K562 (cell line): ENCODE data around the gene FAM124A. TPM values are rescaled to one million over a fixed set of nuclear protein-coding genes. Genes with fewer than 3 reads are reported as not detected.

Experiments
- ATAC-seq: fragments of 200-7000 bp; cut with Tn5 transposase; 3 replicates; pipeline ENCODE4 v1.9.1; 2020; ENCODE audit warnings: moderate library complexity
- BruUV-seq: library from RNA; stranded (reverse); fragments of 400-500 nt; replicated peaks from 2 replicates; lab custom pipeline; 2021; lab: Mats Ljungman, UMichigan
- CTCF ChIA-PET: fragments of 300-600 bp; formaldehyde crosslinking; extraction: SDS; loops from one replicate; lab custom pipeline; 2021; ENCODE audit warnings: low intra/inter-chr PET ratio; lab: Yijun Ruan, JAX
- POLR2A ChIA-PET: fragments of 300-600, 350-650 bp; sonication (Branson Sonifier 250); formaldehyde crosslinking; extraction: SDS; loops from one replicate; lab custom pipeline; 2021; ENCODE audit warnings: antibody characterized with exemption, inconsistent platforms; lab: Yijun Ruan, JAX
- DNase-seq, 4 experiments: peaks; one replicate each; pipeline versions ENCODE4 v3.0.0 to v3.0.0-alpha.2; 2011 to 2018; ENCODE audit warnings: low spot score in 3 of 4, mixed read lengths in 3 of 4; ENCODE audit errors: extremely low read depth in 1 of 4
- FAIRE-seq: peaks from 2 replicates; lab custom pipeline; 2011; peaks lifted over from hg19 to GRCh38; lab: Jason Lieb, UNC
- H2AFZ ChIP-seq: 2 replicates; pipeline ENCODE4 v1.6.0; 2011; ENCODE audit warnings: low read depth, low read length, control low read depth, inconsistent platforms
- H3K27ac ChIP-seq: fragments of 200-600 bp; 3 replicates; pipeline ENCODE4 v1.8.0; 2011; ENCODE audit warnings: low read depth, mild to moderate bottlenecking, control low read depth, inconsistent platforms, low read length, moderate library complexity, mixed read lengths; ENCODE audit errors: extremely low read depth
- H3K27me3 ChIP-seq, 2 experiments: fragments of 300-600 bp in 1 of 2; 2 replicates in 1 of 2; 3 replicates in 1 of 2; pipeline versions ENCODE4 v1.6.0 to v1.8.0; 2011; ENCODE audit warnings: inconsistent platforms in 2 of 2, low read length in 2 of 2, mild to moderate bottlenecking in 1 of 2, mixed read lengths in 1 of 2, moderate library complexity in 1 of 2; ENCODE audit not compliant: control insufficient read depth in 2 of 2, insufficient read depth in 2 of 2
- H3K36me3 ChIP-seq: fragments of 300-600 bp; 3 replicates; pipeline ENCODE4 v1.8.0; 2011; ENCODE audit warnings: mild to moderate bottlenecking, low read length, inconsistent platforms; ENCODE audit not compliant: control insufficient read depth, insufficient read depth
- H3K4me1 ChIP-seq, 2 experiments: fragments of 200-600 bp in 1 of 2; replicated peaks in 1 of 2; 2 replicates in 1 of 2; 3 replicates in 1 of 2; pipeline versions ENCODE4 v1.5.1 to v1.8.0; 2011; ENCODE audit warnings: inconsistent platforms in 2 of 2, low read length in 2 of 2, mild to moderate bottlenecking in 1 of 2, mixed read lengths in 1 of 2, moderate library complexity in 1 of 2; ENCODE audit not compliant: control insufficient read depth in 2 of 2, insufficient read depth in 2 of 2
- H3K4me2 ChIP-seq: 2 replicates; pipeline ENCODE4 v1.6.1; 2011; ENCODE audit warnings: low read length, control low read depth, inconsistent platforms, mixed read lengths; ENCODE audit not compliant: insufficient read depth
- H3K4me3 ChIP-seq: fragments of 200-600 bp; sonication (generic), shearing (Covaris generic); 2 replicates; pipeline ENCODE4 v1.5.1; 2016; ENCODE audit warnings: control low read depth, inconsistent platforms
- H3K79me2 ChIP-seq: fragments of 200-600 bp; 3 replicates; pipeline ENCODE4 v1.8.0; 2011; ENCODE audit warnings: low read length, inconsistent platforms; ENCODE audit not compliant: control insufficient read depth, insufficient read depth
- H3K9ac ChIP-seq, 2 experiments: 2 replicates each; pipeline versions ENCODE4 v1.6.0 to v1.6.1; 2011; ENCODE audit warnings: low read depth in 2 of 2, low read length in 2 of 2, control low read depth in 1 of 2, inconsistent platforms in 1 of 2, mild to moderate bottlenecking in 1 of 2, mixed read lengths in 1 of 2; ENCODE audit not compliant: insufficient read depth in 1 of 2
- H3K9me1 ChIP-seq: one replicate; pipeline ENCODE4 v1.6.0; 2011; ENCODE audit warnings: inconsistent platforms, mild to moderate bottlenecking, low read length, moderate library complexity; ENCODE audit not compliant: control insufficient read depth, insufficient read depth
- H3K9me3 ChIP-seq: replicated peaks from 2 replicates; pipeline ENCODE4 v1.5.1; 2011; ENCODE audit warnings: low read depth, low read length, inconsistent platforms; ENCODE audit not compliant: control insufficient read depth, insufficient read depth
- H4K20me1 ChIP-seq: replicated peaks from 2 replicates; pipeline ENCODE4 v1.6.1; 2011; ENCODE audit warnings: low read length, inconsistent platforms, mixed read lengths; ENCODE audit not compliant: control insufficient read depth, insufficient read depth
- FOS ChIP-seq: IDR thresholded peaks from 3 replicates; pipeline ENCODE4 v1.6.1; 2011; ENCODE audit not compliant: insufficient read length; ENCODE audit errors: extremely low read depth
- HDAC6 ChIP-seq: IDR thresholded peaks from 2 replicates; pipeline ENCODE4 v1.6.1; 2012; ENCODE audit warnings: low read depth, mild to moderate bottlenecking, control low read depth, inconsistent platforms, low read length, moderate library complexity
- NCOA6 ChIP-seq: fragments of 450-650 bp; IDR thresholded peaks from 2 replicates; pipeline ENCODE4 v1.6.1; 2017; ENCODE audit warnings: mild to moderate bottlenecking
- NRF1 ChIP-seq, 2 experiments: fragments of 450-650 bp; IDR thresholded peaks in 1 of 2; conservative IDR thresholded peaks in 1 of 2; 2 replicates each; pipeline ENCODE4 v1.6.1; 2014; ENCODE audit warnings: mild to moderate bottlenecking in 2 of 2
- RAD21 ChIP-seq, 2 experiments: fragments of 250-450 bp in 1 of 2; fragments of 450-650 bp in 1 of 2; sonication (Bioruptor Pico) in 1 of 2; formaldehyde crosslinking in 1 of 2; IDR thresholded peaks in 1 of 2; conservative IDR thresholded peaks in 1 of 2; 2 replicates each; pipeline versions ENCODE4 v1.4.0 to v1.8.0; 2020 to 2022; ENCODE audit warnings: mild to moderate bottlenecking in 2 of 2, moderate library complexity in 1 of 2
- TCFL5 ChIP-seq: fragments of 250-450 bp; sonication (Bioruptor Pico); conservative IDR thresholded peaks from 2 replicates; pipeline ENCODE4 v1.6.1; 2021; ENCODE audit warnings: mild to moderate bottlenecking, moderate library complexity, matching md5 sums
- YY1 ChIP-seq, 3 experiments: IDR thresholded peaks; 2 replicates each; pipeline ENCODE4 v1.6.1; 2011; ENCODE audit warnings: low read length in 2 of 3, mild to moderate bottlenecking in 2 of 3, moderate library complexity in 2 of 3, borderline replicate concordance in 1 of 3, control low read depth in 1 of 3, low read depth in 1 of 3; ENCODE audit not compliant: insufficient read depth in 3 of 3, insufficient replicate concordance in 2 of 3, control insufficient read depth in 1 of 3, insufficient read length in 1 of 3; ENCODE audit errors: extremely low read depth in 1 of 3
- ZNF75A ChIP-seq: fragments of 450-650 bp; formaldehyde crosslinking; IDR thresholded peaks from 2 replicates; pipeline ENCODE4 v1.4.0; 2020; ENCODE audit warnings: mild to moderate bottlenecking
- ZNF766 ChIP-seq: fragments of 200-800 bp; sonication (Bioruptor generic); conservative IDR thresholded peaks from 2 replicates; pipeline ENCODE4 v1.6.1; 2016; ENCODE audit warnings: missing genetic modification characterization, missing compliant biosample characterization
- WGBS: fragments of 100-300 bp; shearing (Covaris generic); methylation state at CpG from one replicate; pipeline ENCODE4 v1.1.6; 2016; ENCODE audit warnings: low coverage, mixed read lengths; ENCODE audit not compliant: insufficient coverage; ENCODE audit errors: missing lambda C conversion rate; 5-methylcytosine and 5-hydroxymethylcytosine counted together
- in situ Hi-C: fragments of 300-500 bp; cut with MboI; formaldehyde crosslinking; loops from 4 replicates; pipeline ENCODE4 v1.15.0; 2018; ENCODE audit warnings: inconsistent platforms, mixed read lengths
- intact Hi-C: fragments of 100-400 bp; cut with micrococcal nuclease; formaldehyde crosslinking; loops from 2 replicates; pipeline ENCODE4 v1.14.2; 2022
- polyA plus RNA-seq, 8 experiments: library from polyadenylated mRNA; depleted of rRNA in 4 of 8; stranded (reverse) in 5 of 8; unstranded in 3 of 8; fragments of >200 nt; fragmentation: Nextera tagmentation in 2 of 8; fragmentation: Illumina TruSeq in 1 of 8; extraction: Ambion mirVana in 2 of 8; extraction: Trizol in 1 of 8; gene quantifications; 2 replicates each; pipeline versions ENCODE4 v1.2.1 to v1.2.3, GENCODE V29; 2011 to 2014; ENCODE audit warnings: inconsistent platforms in 1 of 8, missing spikeins in 1 of 8
- total RNA-seq, 7 experiments: library from RNA; depleted of rRNA in 6 of 7; stranded (reverse); fragments of >200 nt in 6 of 7; fragmentation: Illumina TruSeq in 2 of 7; extraction: Trizol in 2 of 7; gene quantifications; 2 replicates each; pipeline versions ENCODE4 v1.2.1 to v1.2.3, GENCODE V29; 2011 to 2021; ENCODE audit warnings: low replicate concordance in 1 of 7
- TF ChIP-seq, protein P1 (sequence below): sonication (generic); formaldehyde crosslinking; IDR thresholded peaks from 2 replicates; pipeline ENCODE4 v1.9.0; 2022; ENCODE audit warnings: mild to moderate bottlenecking, missing genetic modification reagents
- TF ChIP-seq, protein P2 (sequence below): sonication (generic); formaldehyde crosslinking; IDR thresholded peaks from 2 replicates; pipeline ENCODE4 v1.8.1; 2023; ENCODE audit warnings: mild to moderate bottlenecking, missing genetic modification reagents
- TF ChIP-seq, protein P3 (sequence below), 3 experiments: IDR thresholded peaks in 2 of 3; conservative IDR thresholded peaks in 1 of 3; 2 replicates each; pipeline ENCODE4 v1.5.1; 2011 to 2012; ENCODE audit warnings: low read length in 3 of 3, mild to moderate bottlenecking in 3 of 3, control low read depth in 2 of 3, improper control_type of control experiment in 1 of 3, inconsistent platforms in 1 of 3, low read depth in 1 of 3, mixed read lengths in 1 of 3, moderate library complexity in 1 of 3; ENCODE audit not compliant: insufficient read depth in 2 of 3
- TF ChIP-seq, protein P4 (sequence below): IDR thresholded peaks from 2 replicates; pipeline ENCODE4 v1.6.1; 2011; ENCODE audit warnings: borderline replicate concordance, low read depth, mild to moderate bottlenecking, moderate library complexity, low read length; ENCODE audit not compliant: insufficient read depth, poor library complexity, severe bottlenecking

The FAM124A gene
- total and polyA plus RNA-seq, 9 of the 15 experiments (the other 6 are each of a cell fraction or from before 2014, with no cell fraction given): not detected

DNA sequence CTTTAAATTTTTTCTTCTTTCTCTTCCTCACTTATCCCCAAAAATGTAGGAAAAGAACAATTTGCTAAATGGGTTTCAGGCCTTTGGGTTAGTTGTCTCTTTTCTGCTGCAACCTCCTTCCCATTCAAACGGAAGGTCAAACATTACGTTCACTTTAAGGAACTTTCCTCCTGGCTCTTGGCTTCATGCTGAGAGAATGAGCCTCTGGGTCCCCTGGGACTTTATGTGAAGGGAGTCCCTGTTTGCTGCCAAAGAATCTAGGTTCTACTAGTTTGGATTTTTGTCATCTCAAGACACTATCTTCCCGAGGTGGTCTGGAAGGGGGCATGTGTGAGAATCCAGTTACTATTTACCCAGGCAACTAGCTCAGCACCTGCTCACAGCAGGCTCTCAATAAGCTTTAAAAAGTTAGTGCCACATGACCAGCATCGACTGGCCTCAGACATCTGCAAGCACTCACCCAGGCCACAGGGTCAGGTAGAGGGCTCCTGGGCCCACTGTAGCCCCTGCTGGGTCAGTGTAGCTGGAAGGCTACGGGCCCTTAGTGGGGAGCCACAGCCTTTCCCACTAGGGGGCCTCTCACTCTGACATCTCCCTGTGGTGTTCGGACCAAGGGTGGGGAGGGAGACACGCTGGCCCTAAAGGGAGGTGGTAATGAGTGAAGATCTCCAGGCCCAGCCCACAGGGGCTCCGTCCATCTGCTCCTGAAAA is 40.5 kb downstream of the FAM124A start:
- intact Hi-C loops (no loop called here), in situ Hi-C loops (no loop called here)
- 2% methylated on average over 7 of the region's 8 CpGs for WGBS
- BruUV-seq: no TSS peak
- CTCF ChIA-PET: no interaction called here
- Histone ChIP-seq H3K4me3 (no peak overlapping the region), H3K4me1 (no peaks in the 10 kb centered on the region; a peak in 1 of 5 replicates), H3K9ac (no peak overlapping the region), H3K36me3 (no peaks in the 10 kb centered on the region), H3K79me2 (no peaks in the 10 kb centered on the region), H3K27me3 (peaks cover 4 to 51% of the 10 kb centered on the region in 2 experiments; a peak in 3 of 5 replicates), H4K20me1 (no peaks in the 10 kb centered on the region), H3K9me3 (no peaks in the 10 kb centered on the region), H3K27ac (no peak overlapping the region), H2AFZ (no peak overlapping the region), H3K9me1 (no peaks in the 10 kb centered on the region), H3K4me2 (no peak overlapping the region)
- FAIRE-seq: no peak
- DNase-seq: peak in 2 of 4 experiments; percentile 27 to 42
- peak; percentile 97 for ATAC-seq
- POLR2A ChIA-PET: no interaction called here
- TF ChIP-seq ZNF766 (CRISPR knock-in tag) (no peak), FOS (no peak), NCOA6 (no peak), RAD21 (CRISPR knock-in tag; conservative IDR thresholded peaks at IDR 0.05 in 1 of 2, IDR thresholded peaks at IDR 0.05 in 1 of 2) (peak in 1 of 2 experiments; percentile 39; a peak in 2 of 4 replicates), NRF1 (conservative IDR thresholded peaks at IDR 0.05 in 1 of 2, IDR thresholded peaks at IDR 0.05 in 1 of 2) (no peak), YY1 (IDR thresholded peaks at IDR 0.05; ENCODE audit: borderline replicate concordance in 1 of 3, control insufficient read depth in 1 of 3, extremely low read depth in 1 of 3, insufficient read depth in 3 of 3, insufficient read length in 1 of 3, insufficient replicate concordance in 2 of 3, low read depth in 1 of 3, low read length in 2 of 3) (no peak), TCFL5 (no peak), ZNF75A (CRISPR knock-in tag) (no peak), HDAC6 (no peak)
- TF ChIP-seq, protein P1, sequence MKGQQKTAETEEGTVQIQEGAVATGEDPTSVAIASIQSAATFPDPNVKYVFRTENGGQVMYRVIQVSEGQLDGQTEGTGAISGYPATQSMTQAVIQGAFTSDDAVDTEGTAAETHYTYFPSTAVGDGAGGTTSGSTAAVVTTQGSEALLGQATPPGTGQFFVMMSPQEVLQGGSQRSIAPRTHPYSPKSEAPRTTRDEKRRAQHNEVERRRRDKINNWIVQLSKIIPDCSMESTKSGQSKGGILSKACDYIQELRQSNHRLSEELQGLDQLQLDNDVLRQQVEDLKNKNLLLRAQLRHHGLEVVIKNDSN (CRISPR knock-in tag): no peak
- TF ChIP-seq, protein P2, sequence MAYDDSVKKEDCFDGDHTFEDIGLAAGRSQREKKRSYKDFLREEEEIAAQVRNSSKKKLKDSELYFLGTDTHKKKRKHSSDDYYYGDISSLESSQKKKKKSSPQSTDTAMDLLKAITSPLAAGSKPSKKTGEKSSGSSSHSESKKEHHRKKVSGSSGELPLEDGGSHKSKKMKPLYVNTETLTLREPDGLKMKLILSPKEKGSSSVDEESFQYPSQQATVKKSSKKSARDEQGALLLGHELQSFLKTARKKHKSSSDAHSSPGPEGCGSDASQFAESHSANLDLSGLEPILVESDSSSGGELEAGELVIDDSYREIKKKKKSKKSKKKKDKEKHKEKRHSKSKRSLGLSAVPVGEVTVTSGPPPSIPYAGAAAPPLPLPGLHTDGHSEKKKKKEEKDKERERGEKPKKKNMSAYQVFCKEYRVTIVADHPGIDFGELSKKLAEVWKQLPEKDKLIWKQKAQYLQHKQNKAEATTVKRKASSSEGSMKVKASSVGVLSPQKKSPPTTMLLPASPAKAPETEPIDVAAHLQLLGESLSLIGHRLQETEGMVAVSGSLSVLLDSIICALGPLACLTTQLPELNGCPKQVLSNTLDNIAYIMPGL (CRISPR knock-in tag): no peak
- TF ChIP-seq, protein P3, sequence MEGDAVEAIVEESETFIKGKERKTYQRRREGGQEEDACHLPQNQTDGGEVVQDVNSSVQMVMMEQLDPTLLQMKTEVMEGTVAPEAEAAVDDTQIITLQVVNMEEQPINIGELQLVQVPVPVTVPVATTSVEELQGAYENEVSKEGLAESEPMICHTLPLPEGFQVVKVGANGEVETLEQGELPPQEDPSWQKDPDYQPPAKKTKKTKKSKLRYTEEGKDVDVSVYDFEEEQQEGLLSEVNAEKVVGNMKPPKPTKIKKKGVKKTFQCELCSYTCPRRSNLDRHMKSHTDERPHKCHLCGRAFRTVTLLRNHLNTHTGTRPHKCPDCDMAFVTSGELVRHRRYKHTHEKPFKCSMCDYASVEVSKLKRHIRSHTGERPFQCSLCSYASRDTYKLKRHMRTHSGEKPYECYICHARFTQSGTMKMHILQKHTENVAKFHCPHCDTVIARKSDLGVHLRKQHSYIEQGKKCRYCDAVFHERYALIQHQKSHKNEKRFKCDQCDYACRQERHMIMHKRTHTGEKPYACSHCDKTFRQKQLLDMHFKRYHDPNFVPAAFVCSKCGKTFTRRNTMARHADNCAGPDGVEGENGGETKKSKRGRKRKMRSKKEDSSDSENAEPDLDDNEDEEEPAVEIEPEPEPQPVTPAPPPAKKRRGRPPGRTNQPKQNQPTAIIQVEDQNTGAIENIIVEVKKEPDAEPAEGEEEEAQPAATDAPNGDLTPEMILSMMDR (IDR thresholded peaks at IDR 0.05 in 2 of 3, conservative IDR thresholded peaks at IDR 0.05 in 1 of 3; ENCODE audit: insufficient read depth in 2 of 3, low read depth in 1 of 3, low read length in 3 of 3): peak in 2 of 3 experiments; percentile 43 to 52; a peak in 4 of 6 replicates
- TF ChIP-seq, protein P4, sequence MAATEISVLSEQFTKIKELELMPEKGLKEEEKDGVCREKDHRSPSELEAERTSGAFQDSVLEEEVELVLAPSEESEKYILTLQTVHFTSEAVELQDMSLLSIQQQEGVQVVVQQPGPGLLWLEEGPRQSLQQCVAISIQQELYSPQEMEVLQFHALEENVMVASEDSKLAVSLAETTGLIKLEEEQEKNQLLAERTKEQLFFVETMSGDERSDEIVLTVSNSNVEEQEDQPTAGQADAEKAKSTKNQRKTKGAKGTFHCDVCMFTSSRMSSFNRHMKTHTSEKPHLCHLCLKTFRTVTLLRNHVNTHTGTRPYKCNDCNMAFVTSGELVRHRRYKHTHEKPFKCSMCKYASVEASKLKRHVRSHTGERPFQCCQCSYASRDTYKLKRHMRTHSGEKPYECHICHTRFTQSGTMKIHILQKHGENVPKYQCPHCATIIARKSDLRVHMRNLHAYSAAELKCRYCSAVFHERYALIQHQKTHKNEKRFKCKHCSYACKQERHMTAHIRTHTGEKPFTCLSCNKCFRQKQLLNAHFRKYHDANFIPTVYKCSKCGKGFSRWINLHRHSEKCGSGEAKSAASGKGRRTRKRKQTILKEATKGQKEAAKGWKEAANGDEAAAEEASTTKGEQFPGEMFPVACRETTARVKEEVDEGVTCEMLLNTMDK: peak; percentile 66
